ENCODE measurements around the gene GTF3A.

DNA sequence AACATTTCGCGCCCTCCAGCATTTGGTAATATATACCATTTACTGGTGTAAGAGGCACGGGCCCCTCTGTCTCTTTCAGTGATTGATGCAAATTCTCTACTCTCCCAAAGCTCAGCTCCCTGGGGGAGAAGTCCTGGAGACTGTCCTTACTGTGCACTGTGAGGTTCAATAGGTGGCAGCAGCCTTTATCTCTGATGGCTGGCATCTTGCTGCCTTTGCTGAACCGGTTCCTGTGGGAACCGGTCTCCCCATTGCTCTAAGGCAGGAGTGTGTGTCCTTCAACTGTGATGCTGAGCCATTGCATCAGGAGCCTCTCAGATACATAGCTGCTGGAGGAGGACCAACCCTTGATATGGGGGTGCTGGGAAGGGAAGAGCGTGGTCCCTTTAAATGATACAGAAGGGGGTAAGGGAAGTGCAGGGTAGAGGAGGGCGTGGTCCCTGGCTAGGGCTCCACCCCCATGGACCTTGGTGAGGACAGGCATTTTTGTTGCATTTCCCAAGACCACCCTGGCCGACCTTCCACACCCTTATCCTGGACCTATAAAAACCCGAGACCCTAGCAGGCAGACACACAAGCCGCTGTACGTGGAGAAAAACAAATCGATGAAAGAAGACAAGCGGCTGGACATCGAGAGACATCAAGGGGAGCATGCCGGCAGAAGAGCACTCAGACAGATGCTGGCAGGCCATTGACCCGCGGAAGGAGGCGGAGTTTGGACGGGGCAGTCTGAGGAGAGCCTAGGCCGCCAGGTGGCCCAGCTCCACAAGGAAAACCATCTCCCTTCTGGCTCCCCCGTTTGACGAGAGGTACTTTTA is 41.1 kb upstream of the GTF3A start:
- TF ChIP-seq, protein P1, sequence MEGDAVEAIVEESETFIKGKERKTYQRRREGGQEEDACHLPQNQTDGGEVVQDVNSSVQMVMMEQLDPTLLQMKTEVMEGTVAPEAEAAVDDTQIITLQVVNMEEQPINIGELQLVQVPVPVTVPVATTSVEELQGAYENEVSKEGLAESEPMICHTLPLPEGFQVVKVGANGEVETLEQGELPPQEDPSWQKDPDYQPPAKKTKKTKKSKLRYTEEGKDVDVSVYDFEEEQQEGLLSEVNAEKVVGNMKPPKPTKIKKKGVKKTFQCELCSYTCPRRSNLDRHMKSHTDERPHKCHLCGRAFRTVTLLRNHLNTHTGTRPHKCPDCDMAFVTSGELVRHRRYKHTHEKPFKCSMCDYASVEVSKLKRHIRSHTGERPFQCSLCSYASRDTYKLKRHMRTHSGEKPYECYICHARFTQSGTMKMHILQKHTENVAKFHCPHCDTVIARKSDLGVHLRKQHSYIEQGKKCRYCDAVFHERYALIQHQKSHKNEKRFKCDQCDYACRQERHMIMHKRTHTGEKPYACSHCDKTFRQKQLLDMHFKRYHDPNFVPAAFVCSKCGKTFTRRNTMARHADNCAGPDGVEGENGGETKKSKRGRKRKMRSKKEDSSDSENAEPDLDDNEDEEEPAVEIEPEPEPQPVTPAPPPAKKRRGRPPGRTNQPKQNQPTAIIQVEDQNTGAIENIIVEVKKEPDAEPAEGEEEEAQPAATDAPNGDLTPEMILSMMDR (conservative IDR thresholded peaks at IDR 0.05; ENCODE audit: low read depth, low read length), result no peak
- TF ChIP-seq POLR2A (IDR thresholded peaks at IDR 0.05; ENCODE audit: low read depth, low read length), result no peak

Measured in IMR-90 (cell line).